Measurements from ENCODE around the gene HLTF.
A peak's percentile ranks its signal among the peaks of the same experiment; 100 is the strongest.

HLTF gene

GRCh38 chr3:149081772-149082171 lies 4.6 kb downstream of the HLTF start:
- DNase-seq = no peak

- no peak for DNase-seq
Measured at GRCh38 chr3:149080699-149081091, 5.6 kb downstream of the HLTF start.

- no peak for DNase-seq
Measured at GRCh38 chr3:149080011-149080698, 6.2 kb downstream of the HLTF start.

- DNase-seq = no peak
Measured at GRCh38 chr3:149077628-149078027, 8.7 kb downstream of the HLTF start.

- no peak for DNase-seq
Measured at GRCh38 chr3:149067883-149068282, 18.4 kb downstream of the HLTF start.

GRCh38 chr3:149061776-149062175 lies 24.6 kb downstream of the HLTF start:
- no peak for DNase-seq

- no peak for DNase-seq
Measured at GRCh38 chr3:149058602-149059001, 27.7 kb downstream of the HLTF start.

- no peak for DNase-seq
Measured at GRCh38 chr3:149058198-149058597, 28.1 kb downstream of the HLTF start.

GRCh38 chr3:149055575-149055974 lies 30.8 kb downstream of the HLTF start:
- no peak for DNase-seq

- DNase-seq = no peak
Measured at GRCh38 chr3:149044339-149045083, 41.8 kb downstream of the HLTF start.

- DNase-seq = peak in 1 of 2 experiments; percentile 44
Measured at GRCh38 chr3:149042789-149043386, 43.4 kb downstream of the HLTF start.

- no peak for DNase-seq
Measured at GRCh38 chr3:149038322-149038721, 48.0 kb downstream of the HLTF start.

- no peak for DNase-seq
Measured at GRCh38 chr3:149037684-149038083, 48.6 kb downstream of the HLTF start.

GRCh38 chr3:149031096-149031495 lies 55.2 kb downstream of the HLTF start:
- no peak for DNase-seq

- no peak for DNase-seq
Measured at GRCh38 chr3:149026718-149027117, 59.6 kb downstream of the HLTF start.

- DNase-seq = no peak
Measured at GRCh38 chr3:149023951-149024350, 62.4 kb downstream of the HLTF start.

GRCh38 chr3:149021830-149022229 lies 64.5 kb downstream of the HLTF start:
- no peak for DNase-seq

- DNase-seq = no peak
Measured at GRCh38 chr3:149020839-149021252, 65.5 kb downstream of the HLTF start.

GRCh38 chr3:149020196-149020838 lies 66.0 kb downstream of the HLTF start:
- DNase-seq = no peak

GRCh38 chr3:149019580-149019979 lies 66.8 kb downstream of the HLTF start:
- no peak for DNase-seq

- no peak for DNase-seq
Measured at GRCh38 chr3:149018247-149018646, 68.1 kb downstream of the HLTF start.

GRCh38 chr3:149016669-149017541 lies 69.4 kb downstream of the HLTF start:
- DNase-seq = peak; percentile 53

GRCh38 chr3:149016242-149016641 lies 70.1 kb downstream of the HLTF start:
- no peak for DNase-seq

Measured in SW 1271 (cell line).